ENCODE measurements around the gene NFATC3. TPM values are rescaled to one million over a fixed set of nuclear protein-coding genes. Genes with fewer than 3 reads are reported as not detected.
A peak's percentile ranks its signal among the peaks of the same experiment; 100 is the strongest.

The NFATC3 gene
- total and polyA plus RNA-seq, 10 donors, result 12.4 to 89.7 (median 67.2) TPM

DNA sequence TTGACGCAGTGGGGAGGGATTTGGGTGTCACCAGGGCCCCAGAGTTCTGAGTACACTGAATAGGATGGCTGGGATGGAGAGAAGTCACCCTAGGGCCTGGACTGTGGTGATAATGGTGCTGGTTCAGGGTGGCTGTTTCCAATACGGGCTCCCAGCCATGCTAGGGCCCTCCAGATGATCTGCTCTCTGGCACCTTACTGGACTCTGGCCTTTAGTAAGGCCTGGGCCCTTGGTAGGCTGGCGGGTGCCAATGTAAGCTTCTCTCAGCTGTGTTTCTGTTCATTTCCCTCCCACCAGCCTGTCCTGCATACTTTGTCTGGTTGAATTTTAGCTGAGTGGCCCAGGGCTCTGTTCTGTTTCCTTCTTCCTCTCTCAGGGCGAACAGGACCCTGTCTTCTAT is 162.8 kb downstream of the NFATC3 start:
- Histone ChIP-seq H3K36me3 (peaks cover 0 to 46% (median 18%) of the 10 kb centered on the region in 6 donors), H3K4me1 (peaks cover 13 to 77% (median 33%) of the 10 kb centered on the region in 6 donors), H3K27me3 (replicated peaks in 1 of 7) (no peaks in the 10 kb centered on the region), H3K4me3 (peak overlapping the region in 2 of 8 donors; percentile 3 to 97), H3K27ac (peak overlapping the region in 5 of 8 donors; percentile 8 to 87 (median 39)), H3K9me3 (no peaks in the 10 kb centered on the region)
- 77 to 94% (median 84%) methylated on average over 4 of the region's 4 CpGs for WGBS, 5 donors
- DNase-seq, result no peak
- intact Hi-C loops (cut with DNase I; ENCODE audit: low total_unique reads), result no loop called here
- TF ChIP-seq POLR2A (IDR thresholded peaks at IDR 0.05), result no peak
- no peak for TF ChIP-seq POLR2AphosphoS5 (IDR thresholded peaks at IDR 0.05)
- TF ChIP-seq, protein P1, sequence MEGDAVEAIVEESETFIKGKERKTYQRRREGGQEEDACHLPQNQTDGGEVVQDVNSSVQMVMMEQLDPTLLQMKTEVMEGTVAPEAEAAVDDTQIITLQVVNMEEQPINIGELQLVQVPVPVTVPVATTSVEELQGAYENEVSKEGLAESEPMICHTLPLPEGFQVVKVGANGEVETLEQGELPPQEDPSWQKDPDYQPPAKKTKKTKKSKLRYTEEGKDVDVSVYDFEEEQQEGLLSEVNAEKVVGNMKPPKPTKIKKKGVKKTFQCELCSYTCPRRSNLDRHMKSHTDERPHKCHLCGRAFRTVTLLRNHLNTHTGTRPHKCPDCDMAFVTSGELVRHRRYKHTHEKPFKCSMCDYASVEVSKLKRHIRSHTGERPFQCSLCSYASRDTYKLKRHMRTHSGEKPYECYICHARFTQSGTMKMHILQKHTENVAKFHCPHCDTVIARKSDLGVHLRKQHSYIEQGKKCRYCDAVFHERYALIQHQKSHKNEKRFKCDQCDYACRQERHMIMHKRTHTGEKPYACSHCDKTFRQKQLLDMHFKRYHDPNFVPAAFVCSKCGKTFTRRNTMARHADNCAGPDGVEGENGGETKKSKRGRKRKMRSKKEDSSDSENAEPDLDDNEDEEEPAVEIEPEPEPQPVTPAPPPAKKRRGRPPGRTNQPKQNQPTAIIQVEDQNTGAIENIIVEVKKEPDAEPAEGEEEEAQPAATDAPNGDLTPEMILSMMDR (IDR thresholded peaks at IDR 0.05 in 8 of 11, conservative IDR thresholded peaks at IDR 0.05 in 3 of 11), result no peak

GRCh38 chr16:68249371-68249770 is 164.2 kb downstream of the NFATC3 start:
- DNase-seq, result no peak
- WGBS, 5 donors, result 85 to 90% (median 88%) methylated on average over 4 of the region's 4 CpGs
- intact Hi-C loops (cut with DNase I; ENCODE audit: low total_unique reads), result no loop called here
- Histone ChIP-seq H3K36me3 (peaks cover 0 to 60% (median 23%) of the 10 kb centered on the region in 6 donors), H3K4me1 (peaks cover 13 to 71% (median 28%) of the 10 kb centered on the region in 6 donors), H3K9me3 (no peaks in the 10 kb centered on the region), H3K27ac (peak overlapping the region in 2 of 8 donors; percentile 84 to 87), H3K27me3 (replicated peaks in 1 of 7) (no peaks in the 10 kb centered on the region), H3K4me3 (no peak overlapping the region)
- TF ChIP-seq, protein P1 (IDR thresholded peaks at IDR 0.05 in 8 of 11, conservative IDR thresholded peaks at IDR 0.05 in 3 of 11), result no peak
- TF ChIP-seq POLR2A (IDR thresholded peaks at IDR 0.05) (no peak), POLR2AphosphoS5 (IDR thresholded peaks at IDR 0.05) (no peak)

DNA sequence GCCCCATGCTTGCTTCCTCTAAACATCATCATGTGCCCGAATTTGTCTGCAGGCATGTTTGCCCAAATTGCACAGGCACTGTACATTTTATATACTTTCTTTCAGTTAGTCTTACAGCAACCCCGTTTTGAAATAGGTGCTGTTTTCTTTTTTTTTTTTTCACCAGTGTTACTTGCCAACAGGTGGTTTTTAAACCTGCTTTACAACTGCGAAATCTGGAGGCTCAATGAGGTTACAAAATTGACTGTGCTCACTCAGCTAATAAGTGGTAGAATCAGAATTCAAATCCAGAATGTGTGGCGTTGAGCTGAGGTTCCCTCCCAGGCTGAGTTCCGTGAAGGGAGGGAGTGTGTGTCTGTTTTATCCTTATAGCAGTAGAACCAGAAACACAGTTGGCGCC is 165.8 kb downstream of the NFATC3 start:
- no peak for DNase-seq
- Histone ChIP-seq H3K27me3 (replicated peaks in 1 of 7) (no peaks in the 10 kb centered on the region), H3K4me3 (no peak overlapping the region), H3K36me3 (peaks cover 0 to 76% (median 36%) of the 10 kb centered on the region in 6 donors), H3K27ac (no peak overlapping the region), H3K9me3 (no peaks in the 10 kb centered on the region), H3K4me1 (peaks cover 10 to 61% (median 19%) of the 10 kb centered on the region in 6 donors)
- intact Hi-C loops (cut with DNase I; ENCODE audit: low total_unique reads), result no loop called here
- TF ChIP-seq POLR2AphosphoS5 (IDR thresholded peaks at IDR 0.05) (no peak), POLR2A (IDR thresholded peaks at IDR 0.05) (no peak)
- TF ChIP-seq, protein P1 (IDR thresholded peaks at IDR 0.05 in 8 of 11, conservative IDR thresholded peaks at IDR 0.05 in 3 of 11), result no peak
- WGBS, 5 donors, result 73 to 88% (median 83%) methylated on average over 6 of the region's 6 CpGs

- intact Hi-C loops (cut with DNase I; ENCODE audit: low total_unique reads), result no loop called here
- Histone ChIP-seq H3K27me3 (replicated peaks in 1 of 7) (no peaks in the 10 kb centered on the region), H3K36me3 (peaks cover 0 to 85% (median 38%) of the 10 kb centered on the region in 6 donors), H3K9me3 (no peaks in the 10 kb centered on the region), H3K4me3 (no peak overlapping the region), H3K4me1 (peaks cover 3 to 56% (median 10%) of the 10 kb centered on the region in 6 donors), H3K27ac (peak overlapping the region in 4 of 8 donors; percentile 8 to 33 (median 14))
- WGBS, 5 donors, result 51 to 87% (median 74%) methylated on average over 5 of the region's 5 CpGs
- no peak for DNase-seq
- TF ChIP-seq, protein P1 (IDR thresholded peaks at IDR 0.05 in 8 of 11, conservative IDR thresholded peaks at IDR 0.05 in 3 of 11), result no peak
- TF ChIP-seq POLR2AphosphoS5 (IDR thresholded peaks at IDR 0.05) (no peak), POLR2A (IDR thresholded peaks at IDR 0.05) (no peak)
These were observed 166.7 kb downstream of the NFATC3 start for GRCh38 chr16:68251832-68252231.

All from spleen (tissue), 11 donors.